Hypothalamus (tissue), 51 donors: ENCODE results near the gene SYPL1.

Experiments
- DNase-seq, 51 donors: peaks; one replicate each; lab custom pipeline; 2025; lab: John Stamatoyannopoulos, UW

SYPL1 gene

GRCh38 chr7:106124186-106124585, 12.1 kb upstream of the SYPL1 start:
- DNase-seq = no peak

- no peak for DNase-seq
Observed at GRCh38 chr7:106122713-106123112, 10.6 kb upstream of the SYPL1 start.

- DNase-seq = no peak
Observed at GRCh38 chr7:106121189-106121810, 9.2 kb upstream of the SYPL1 start.

- DNase-seq = no peak
Observed at GRCh38 chr7:106120500-106120899, 8.4 kb upstream of the SYPL1 start.

GRCh38 chr7:106119719-106120118, 7.6 kb upstream of the SYPL1 start:
- DNase-seq = no peak

- no peak for DNase-seq
Observed at GRCh38 chr7:106117786-106118544, 5.9 kb upstream of the SYPL1 start.

- no peak for DNase-seq
Observed at GRCh38 chr7:106116161-106116704, 4.1 kb upstream of the SYPL1 start.

GRCh38 chr7:106114716-106115383, 2.7 kb upstream of the SYPL1 start:
- DNase-seq = no peak

GRCh38 chr7:106112972-106113421, 885 bp upstream of the SYPL1 start:
- peak in 1 of 51 donors; percentile 27 for DNase-seq

- peak in 37 of 51 donors; percentile 25 to 85 (median 58) for DNase-seq
Observed at GRCh38 chr7:106111655-106112117, 426 bp downstream of the SYPL1 start.

GRCh38 chr7:106110885-106111654, 1.0 kb downstream of the SYPL1 start:
- peak in 1 of 51 donors; percentile 79 for DNase-seq

- no peak for DNase-seq
Observed at GRCh38 chr7:106110238-106110560, 1.9 kb downstream of the SYPL1 start.

GRCh38 chr7:106109521-106110237, 2.4 kb downstream of the SYPL1 start:
- DNase-seq = no peak

GRCh38 chr7:106108991-106109390, 3.1 kb downstream of the SYPL1 start:
- DNase-seq = no peak

GRCh38 chr7:106104721-106105260, 7.3 kb downstream of the SYPL1 start:
- no peak for DNase-seq

GRCh38 chr7:106102387-106102966, 9.6 kb downstream of the SYPL1 start:
- no peak for DNase-seq

GRCh38 chr7:106101726-106102125, 10.4 kb downstream of the SYPL1 start:
- DNase-seq = no peak

GRCh38 chr7:106100863-106101629, 11.1 kb downstream of the SYPL1 start:
- no peak for DNase-seq

GRCh38 chr7:106099539-106099938, 12.6 kb downstream of the SYPL1 start:
- DNase-seq = no peak
